H1 (cell line): ENCODE results near the gene TNNT3. TPM values are rescaled to one million over a fixed set of nuclear protein-coding genes. Genes with fewer than 3 reads are reported as not detected.

ENCODE experiments used
- BACH1 ChIP-seq: IDR thresholded peaks from 2 replicates; pipeline ENCODE4 v1.6.1; 2012; ENCODE audit warnings: low read length, improper control_type of control experiment
- CHD1 ChIP-seq: IDR thresholded peaks from 2 replicates; pipeline ENCODE4 v1.6.1; 2012; ENCODE audit warnings: low read depth, low read length, improper control_type of control experiment
- CREB1 ChIP-seq: IDR thresholded peaks from 2 replicates; pipeline ENCODE4 v1.6.1; 2012; ENCODE audit warnings: inconsistent platforms
- GABPA ChIP-seq: IDR thresholded peaks from 2 replicates; pipeline ENCODE4 v1.6.1; 2011; ENCODE audit warnings: mild to moderate bottlenecking, low read length, moderate library complexity, borderline replicate concordance; ENCODE audit not compliant: insufficient read depth
- KDM5A ChIP-seq: fragments of 200-600 bp; IDR thresholded peaks from 2 replicates; pipeline ENCODE4 v1.7.1; 2012; ENCODE audit warnings: mild to moderate bottlenecking, low read length, inconsistent platforms, mixed read lengths
- PHF8 ChIP-seq: fragments of 200-600 bp; sonication (generic); conservative IDR thresholded peaks from 2 replicates; pipeline ENCODE4 v1.7.1; 2012; ENCODE audit warnings: low read depth, mild to moderate bottlenecking, inconsistent platforms, low read length, moderate library complexity
- POLR2AphosphoS5 ChIP-seq: IDR thresholded peaks from 2 replicates; pipeline ENCODE4 v1.6.1; 2011; ENCODE audit warnings: low read depth, low read length
- POU5F1 ChIP-seq: IDR thresholded peaks from 2 replicates; pipeline ENCODE4 v1.6.1; 2011; ENCODE audit warnings: low read depth, mild to moderate bottlenecking, low read length, moderate library complexity
- RAD21 ChIP-seq, 2 experiments: IDR thresholded peaks in 1 of 2; conservative IDR thresholded peaks in 1 of 2; 2 replicates each; pipeline ENCODE4 v1.6.1; 2011; ENCODE audit warnings: low read depth in 2 of 2, low read length in 2 of 2, improper control_type of control experiment in 1 of 2, inconsistent platforms in 1 of 2, mild to moderate bottlenecking in 1 of 2, moderate library complexity in 1 of 2
- RNF2 ChIP-seq: fragments of 200-900, 300-1000 bp; sonication (generic); IDR thresholded peaks from 2 replicates; pipeline ENCODE4 v1.7.1; 2016; ENCODE audit warnings: borderline replicate concordance, low read depth, mild to moderate bottlenecking, antibody characterized with exemption, low read length; ENCODE audit not compliant: poor library complexity, severe bottlenecking; ENCODE audit errors: missing control alignments
- TAF7 ChIP-seq: optimal IDR thresholded peaks from 2 replicates; pipeline ENCODE3; 2011; ENCODE audit warnings: low read depth, mild to moderate bottlenecking, inconsistent platforms, low read length, moderate library complexity, borderline replicate concordance
- TBP ChIP-seq: IDR thresholded peaks from 2 replicates; pipeline ENCODE4 v1.6.1; 2011; ENCODE audit warnings: low read depth, low read length, improper control_type of control experiment
- polyA plus RNA-seq, 7 experiments: library from polyadenylated mRNA; depleted of rRNA in 3 of 7; stranded (reverse) in 5 of 7; unstranded in 2 of 7; fragments of >200 nt in 5 of 7; fragments of 200-250 nt in 2 of 7; gene quantifications; 1 replicate in 5 of 7; 2 replicates in 1 of 7; 4 replicates in 1 of 7; pipeline versions ENCODE4 v1.2.1 to v1.2.3, GENCODE V29; 2011 to 2013; ENCODE audit warnings: missing spikeins in 2 of 7, mixed read lengths in 2 of 7
- total RNA-seq: library from RNA; stranded (reverse); fragmentation: NEBNext Ultra II Directional; extraction: Animal tissue kit (Norgen Biotek cat#: 25700); gene quantifications from 2 replicates; pipeline ENCODE4 v1.2.1, GENCODE V29; 2021

Gene TNNT3
- total and polyA plus RNA-seq, 2 of the 8 experiments (the other 6 are each of a cell fraction or from before 2014, with no cell fraction given), result not detected

GRCh38 chr11:1876361-1877063 is 43.0 kb upstream of the TNNT3 start (continued):
- TF ChIP-seq TAF7 (no peak), BACH1 (no peak), CREB1 (no peak), GABPA (peak; percentile 27; the same call in 1 of the 2 replicates), KDM5A (no peak), TBP (no peak), RAD21 (IDR thresholded peaks at IDR 0.05 in 1 of 2, conservative IDR thresholded peaks at IDR 0.05 in 1 of 2; ENCODE audit: low read depth in 2 of 2, low read length in 2 of 2) (peak; percentile 48 to 63; a peak in 3 of 4 replicates), PHF8 (no peak), POLR2AphosphoS5 (no peak), RNF2 (no peak), CHD1 (no peak), POU5F1 (no peak)
